Peyer's patch (tissue), 4 donors: ENCODE data around the gene SKIC8. TPM values are rescaled to one million over a fixed set of nuclear protein-coding genes. Genes with fewer than 3 reads are reported as not detected.

ENCODE experiments used
- DNase-seq, 3 donors: peaks; one replicate each; pipeline ENCODE4 v3.0.0-alpha.2; 2017 to 2019
- H3K27ac ChIP-seq, 4 donors: fragments of 200-600 bp; sonication (generic); one replicate each; pipeline ENCODE4 v1.5.1; 2016 to 2019
- H3K27me3 ChIP-seq, 2 donors: fragments of 200-600 bp; sonication (generic); one replicate each; pipeline ENCODE4 v1.5.1; 2019
- H3K36me3 ChIP-seq, 3 donors: fragments of 200-600 bp; sonication (generic); one replicate each; pipeline ENCODE4 v1.5.1; 2016 to 2019
- H3K4me1 ChIP-seq, 4 donors: fragments of 200-600 bp; sonication (generic); one replicate each; pipeline ENCODE4 v1.5.1; 2016 to 2019
- H3K4me3 ChIP-seq, 4 donors: fragments of 200-600 bp; sonication (generic); 1 replicate in 3 of 4; 2 replicates in 1 of 4; pipeline ENCODE4 v1.5.1; 2016 to 2019; ENCODE audit warnings: mild to moderate bottlenecking in 1 of 4
- H3K9me3 ChIP-seq, 4 donors: fragments of 200-600 bp; sonication (generic); one replicate each; pipeline ENCODE4 v1.5.1; 2016 to 2019; ENCODE audit warnings: mild to moderate bottlenecking in 1 of 4
- CTCF ChIP-seq, 6 experiments: fragments of 450-650 bp in 4 of 6; fragments of 200-600 bp in 2 of 6; sonication (generic) in 1 of 6; IDR thresholded peaks; one replicate each; pipeline ENCODE4 v1.5.1; 2017 to 2019; ENCODE audit warnings: antibody characterized with exemption in 6 of 6, mild to moderate bottlenecking in 3 of 6, moderate library complexity in 1 of 6
- POLR2A ChIP-seq, 2 donors: fragments of 450-650 bp; IDR thresholded peaks; one replicate each; pipeline ENCODE4 v1.5.1; 2017; ENCODE audit warnings: antibody characterized with exemption in 2 of 2, mild to moderate bottlenecking in 2 of 2, moderate library complexity in 2 of 2
- total RNA-seq, 4 donors: library from RNA; depleted of rRNA; stranded (reverse); fragments of >200 nt; gene quantifications; one replicate each; pipeline ENCODE4 v1.1.0, GENCODE V29; 2016

SKIC8 gene
- total RNA-seq, 4 donors from 2014 or later: 23.7 to 46.2 (median 43.7) TPM

GRCh38 chr15:78315686-78316282 is 16.4 kb upstream of the SKIC8 start:
- H3K4me3 ChIP-seq: no peak overlapping the region
- DNase-seq: no peak
- no peaks in the 10 kb centered on the region for H3K36me3 ChIP-seq
- H3K9me3 ChIP-seq: no peaks in the 10 kb centered on the region
- no peak for TF ChIP-seq POLR2A (IDR thresholded peaks at IDR 0.05)
- TF ChIP-seq CTCF (IDR thresholded peaks at IDR 0.05): peak in 3 of 6 experiments; percentile 45 to 56 (median 45)
- H3K27me3 ChIP-seq: no peaks in the 10 kb centered on the region
- peaks cover 0 to 9% (median 4%) of the 10 kb centered on the region in 4 donors for H3K4me1 ChIP-seq
- peak overlapping the region in 2 of 4 donors; percentile 71 to 94 for H3K27ac ChIP-seq

DNA sequence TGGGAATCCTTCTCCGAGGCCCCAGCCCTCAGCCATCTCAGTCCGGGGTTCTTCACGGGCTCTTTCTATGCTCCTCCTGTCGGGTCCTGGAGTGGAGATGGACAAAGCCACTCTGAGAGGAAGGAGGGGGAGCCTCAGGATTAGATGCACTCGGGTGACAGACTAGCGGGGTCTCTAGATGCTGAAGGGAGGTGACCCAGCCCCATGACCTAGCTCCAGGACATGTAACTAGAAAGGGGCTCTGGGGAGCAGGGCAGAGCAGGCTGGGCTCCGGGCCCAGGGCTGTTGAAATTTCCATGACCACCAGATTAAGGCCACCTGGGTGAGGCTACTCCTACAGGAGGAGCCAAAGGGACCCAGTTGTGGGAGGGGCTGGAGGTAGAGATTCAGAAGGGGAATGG is 14.8 kb upstream of the SKIC8 start:
- Histone ChIP-seq H3K9me3 (no peaks in the 10 kb centered on the region), H3K36me3 (no peaks in the 10 kb centered on the region), H3K27me3 (no peaks in the 10 kb centered on the region), H3K27ac (no peak overlapping the region), H3K4me3 (no peak overlapping the region), H3K4me1 (peaks cover 0 to 9% (median 4%) of the 10 kb centered on the region in 4 donors)
- DNase-seq: no peak
- TF ChIP-seq POLR2A (IDR thresholded peaks at IDR 0.05): no peak
- no peak for TF ChIP-seq CTCF (IDR thresholded peaks at IDR 0.05)

GRCh38 chr15:78313383-78313782 is 14.0 kb upstream of the SKIC8 start:
- no peaks in the 10 kb centered on the region for H3K9me3 ChIP-seq
- TF ChIP-seq POLR2A (IDR thresholded peaks at IDR 0.05) (no peak), CTCF (IDR thresholded peaks at IDR 0.05) (no peak)
- peaks cover 0 to 14% (median 5%) of the 10 kb centered on the region in 4 donors for H3K4me1 ChIP-seq

GRCh38 chr15:78312957-78313356 is 13.5 kb upstream of the SKIC8 start:
- H3K4me3 ChIP-seq: no peak overlapping the region
- no peaks in the 10 kb centered on the region for H3K36me3 ChIP-seq
- no peaks in the 10 kb centered on the region for H3K27me3 ChIP-seq
- no peaks in the 10 kb centered on the region for H3K9me3 ChIP-seq
- no peak overlapping the region for H3K27ac ChIP-seq
- peaks cover 0 to 14% (median 5%) of the 10 kb centered on the region in 4 donors for H3K4me1 ChIP-seq
- DNase-seq: no peak
- TF ChIP-seq CTCF (IDR thresholded peaks at IDR 0.05): no peak
- no peak for TF ChIP-seq POLR2A (IDR thresholded peaks at IDR 0.05)

More at GRCh38 chr15:78313383-78313782, 14.0 kb upstream of the SKIC8 start:
- no peak for DNase-seq
- Histone ChIP-seq H3K27ac (no peak overlapping the region), H3K4me3 (no peak overlapping the region), H3K36me3 (no peaks in the 10 kb centered on the region), H3K27me3 (no peaks in the 10 kb centered on the region)

- DNase-seq: no peak
- Histone ChIP-seq H3K4me3 (no peak overlapping the region), H3K27ac (no peak overlapping the region), H3K36me3 (no peaks in the 10 kb centered on the region), H3K9me3 (no peaks in the 10 kb centered on the region), H3K4me1 (peaks cover 0 to 14% (median 5%) of the 10 kb centered on the region in 4 donors), H3K27me3 (no peaks in the 10 kb centered on the region)
- no peak for TF ChIP-seq CTCF (IDR thresholded peaks at IDR 0.05)
- TF ChIP-seq POLR2A (IDR thresholded peaks at IDR 0.05): no peak
Observed at GRCh38 chr15:78312536-78312935, 13.1 kb upstream of the SKIC8 start.
